ENCODE measurements around the gene PDZRN4. TPM values are rescaled to one million over a fixed set of nuclear protein-coding genes. Genes with fewer than 3 reads are reported as not detected.

The PDZRN4 gene
- total and polyA plus RNA-seq, 2 of the 4 experiments (the other 2 are of a cell fraction): not detected

GRCh38 chr12:41531147-41531829 lies 343.2 kb downstream of the PDZRN4 start:
- DNase-seq (peak; percentile 4), ATAC-seq (ENCODE audit: low read depth) (no peak)
- ChIA-PET POLR2A (ENCODE audit: unreplicated experiment) (no interaction called here), CTCF (no interaction called here)
- Histone ChIP-seq H3K4ac (ENCODE audit: low read depth, low read length) (no peak overlapping the region), H2AK9ac (replicated peaks; ENCODE audit: low read depth, low read length, poor library complexity) (no peak overlapping the region), H2BK120ac (ENCODE audit: low read depth, low read length) (no peak overlapping the region), H3K27me3 (ENCODE audit: control insufficient read depth, insufficient read depth, low read length) (no peaks in the 10 kb centered on the region), H3K4me1 (ENCODE audit: control insufficient read depth, insufficient read depth, low read length) (no peaks in the 10 kb centered on the region), H3K9me1 (ENCODE audit: insufficient read depth, low read length) (no peaks in the 10 kb centered on the region), H4K20me1 (ENCODE audit: insufficient read depth, low read length) (no peaks in the 10 kb centered on the region), H2AK5ac (ENCODE audit: low read depth, low read length) (no peak overlapping the region), H2AFZ (replicated peaks; ENCODE audit: low read length, poor library complexity) (peak overlapping the region; percentile 56), H3K36me3 (ENCODE audit: control insufficient read depth, insufficient read depth, low read length) (no peaks in the 10 kb centered on the region), H3K4me2 (ENCODE audit: low read depth, low read length) (no peak overlapping the region), H3K27ac (ENCODE audit: insufficient read depth, low read length) (no peak overlapping the region), H3K79me1 (ENCODE audit: low read depth in 1 of 2, low read length in 2 of 2) (no peaks in the 10 kb centered on the region), H2BK15ac (ENCODE audit: low read depth, low read length) (no peak overlapping the region), H4K5ac (ENCODE audit: low read depth, low read length) (no peak overlapping the region), H3K23ac (ENCODE audit: low read depth, low read length) (no peak overlapping the region), H3K56ac (ENCODE audit: extremely low read depth, insufficient read depth, low read length) (no peak overlapping the region), H4K8ac (ENCODE audit: low read depth in 2 of 2, low read length in 2 of 2) (no peak overlapping the region), H3K14ac (replicated peaks; ENCODE audit: low read depth, low read length) (no peak overlapping the region), H3K18ac (ENCODE audit: low read depth, low read length) (no peak overlapping the region), H3K4me3 (ENCODE audit: insufficient read depth, low read depth, low read length) (no peak overlapping the region), H2BK20ac (ENCODE audit: low read depth, low read length) (no peak overlapping the region), H3K9ac (ENCODE audit: low read depth, low read length) (no peak overlapping the region), H3K9me3 (ENCODE audit: control insufficient read depth, insufficient read depth, low read length) (no peaks in the 10 kb centered on the region), H4K91ac (ENCODE audit: insufficient read depth, low read depth, low read length) (no peak overlapping the region), H2BK5ac (ENCODE audit: low read depth, low read length, poor library complexity, severe bottlenecking) (no peak overlapping the region)
- BruUV-seq (replicated peaks): no TSS peak
- dilution Hi-C loops (cut with HindIII; ENCODE audit: low sequenced_read_pairs, unreplicated experiment) (no loop called here), in situ Hi-C loops (cut with MboI; ENCODE audit: low sequenced_read_pairs) (no loop called here), intact Hi-C loops (cut with micrococcal nuclease) (no loop called here)
- WGBS, 2 experiments (ENCODE audit: extremely low coverage in 2 of 2, insufficient read length in 1 of 2): 35% methylated on average over 5 of the region's 13 CpGs; no CpG with 5 or more reads in 1 of the 2 experiments
- TF ChIP-seq MAFK (IDR thresholded peaks at IDR 0.05; ENCODE audit: low read depth, low read length) (no peak), RAD21 (IDR thresholded peaks at IDR 0.05; ENCODE audit: low read length) (no peak), USF2 (IDR thresholded peaks at IDR 0.05; ENCODE audit: low read depth, low read length) (no peak), MXI1 (IDR thresholded peaks at IDR 0.05; ENCODE audit: borderline replicate concordance, low read depth, low read length) (no peak), BHLHE40 (IDR thresholded peaks at IDR 0.05; ENCODE audit: low read depth, low read length) (no peak), CHD1 (IDR thresholded peaks at IDR 0.05; ENCODE audit: low read depth, low read length) (no peak), POLR2A (IDR thresholded peaks at IDR 0.05; ENCODE audit: low read depth, low read length) (no peak), RCOR1 (IDR thresholded peaks at IDR 0.05; ENCODE audit: insufficient replicate concordance, low read length) (no peak), RFX5 (IDR thresholded peaks at IDR 0.05; ENCODE audit: low read depth, low read length) (no peak), SMC3 (IDR thresholded peaks at IDR 0.05; ENCODE audit: low read depth, low read length) (no peak), FOS (IDR thresholded peaks at IDR 0.05; ENCODE audit: low read depth, low read length) (no peak), MAZ (IDR thresholded peaks at IDR 0.05; ENCODE audit: borderline replicate concordance, low read depth, low read length) (no peak), CEBPB (IDR thresholded peaks at IDR 0.05; ENCODE audit: low read depth, low read length) (no peak), NFE2L2 (IDR thresholded peaks at IDR 0.05; ENCODE audit: low read depth, low read length) (no peak)
- TF ChIP-seq, protein P1, sequence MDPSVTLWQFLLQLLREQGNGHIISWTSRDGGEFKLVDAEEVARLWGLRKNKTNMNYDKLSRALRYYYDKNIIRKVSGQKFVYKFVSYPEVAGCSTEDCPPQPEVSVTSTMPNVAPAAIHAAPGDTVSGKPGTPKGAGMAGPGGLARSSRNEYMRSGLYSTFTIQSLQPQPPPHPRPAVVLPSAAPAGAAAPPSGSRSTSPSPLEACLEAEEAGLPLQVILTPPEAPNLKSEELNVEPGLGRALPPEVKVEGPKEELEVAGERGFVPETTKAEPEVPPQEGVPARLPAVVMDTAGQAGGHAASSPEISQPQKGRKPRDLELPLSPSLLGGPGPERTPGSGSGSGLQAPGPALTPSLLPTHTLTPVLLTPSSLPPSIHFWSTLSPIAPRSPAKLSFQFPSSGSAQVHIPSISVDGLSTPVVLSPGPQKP (IDR thresholded peaks at IDR 0.05; ENCODE audit: borderline replicate concordance, low read depth, low read length): no peak
- TF ChIP-seq, protein P2, sequence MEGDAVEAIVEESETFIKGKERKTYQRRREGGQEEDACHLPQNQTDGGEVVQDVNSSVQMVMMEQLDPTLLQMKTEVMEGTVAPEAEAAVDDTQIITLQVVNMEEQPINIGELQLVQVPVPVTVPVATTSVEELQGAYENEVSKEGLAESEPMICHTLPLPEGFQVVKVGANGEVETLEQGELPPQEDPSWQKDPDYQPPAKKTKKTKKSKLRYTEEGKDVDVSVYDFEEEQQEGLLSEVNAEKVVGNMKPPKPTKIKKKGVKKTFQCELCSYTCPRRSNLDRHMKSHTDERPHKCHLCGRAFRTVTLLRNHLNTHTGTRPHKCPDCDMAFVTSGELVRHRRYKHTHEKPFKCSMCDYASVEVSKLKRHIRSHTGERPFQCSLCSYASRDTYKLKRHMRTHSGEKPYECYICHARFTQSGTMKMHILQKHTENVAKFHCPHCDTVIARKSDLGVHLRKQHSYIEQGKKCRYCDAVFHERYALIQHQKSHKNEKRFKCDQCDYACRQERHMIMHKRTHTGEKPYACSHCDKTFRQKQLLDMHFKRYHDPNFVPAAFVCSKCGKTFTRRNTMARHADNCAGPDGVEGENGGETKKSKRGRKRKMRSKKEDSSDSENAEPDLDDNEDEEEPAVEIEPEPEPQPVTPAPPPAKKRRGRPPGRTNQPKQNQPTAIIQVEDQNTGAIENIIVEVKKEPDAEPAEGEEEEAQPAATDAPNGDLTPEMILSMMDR (conservative IDR thresholded peaks at IDR 0.05; ENCODE audit: low read depth, low read length): no peak

All from IMR-90 (cell line).